ENCODE results near the gene SDHAF3.

DNA sequence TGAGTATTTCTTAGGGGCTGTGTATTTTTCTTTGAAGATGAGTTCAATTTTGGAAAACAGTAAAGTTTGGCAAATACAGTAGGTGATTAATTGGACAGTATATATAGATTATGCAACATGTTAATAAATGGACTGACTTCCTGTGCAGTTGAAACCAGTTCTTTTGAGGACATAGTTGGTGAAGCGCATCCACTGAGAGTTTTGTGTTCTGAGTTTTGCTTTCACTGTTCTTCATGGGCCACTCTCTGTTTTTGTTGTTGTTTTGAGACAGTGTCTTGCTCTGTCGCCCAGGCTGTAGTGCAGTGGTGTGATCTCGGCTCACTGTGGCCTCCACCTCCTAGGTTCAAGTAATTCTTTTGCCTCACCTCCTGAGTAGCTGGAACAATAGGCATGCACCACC, 109.0 kb downstream of the SDHAF3 start:
- TF ChIP-seq POLR2AphosphoS5 (IDR thresholded peaks at IDR 0.05; ENCODE audit: insufficient read depth, low read depth, low read length) (no peak), POLR2A (IDR thresholded peaks at IDR 0.05; ENCODE audit: low read depth, low read length) (no peak)

All from endothelial cell of umbilical vein (primary cell).